ENCODE measurements around the gene C19orf38.
"Not testable (repeated sequence)": the region's sequence is repeated elsewhere in the genome, so short reads cannot be mapped to it uniquely, and the experiment has no call there.

The C19orf38 gene

DNA sequence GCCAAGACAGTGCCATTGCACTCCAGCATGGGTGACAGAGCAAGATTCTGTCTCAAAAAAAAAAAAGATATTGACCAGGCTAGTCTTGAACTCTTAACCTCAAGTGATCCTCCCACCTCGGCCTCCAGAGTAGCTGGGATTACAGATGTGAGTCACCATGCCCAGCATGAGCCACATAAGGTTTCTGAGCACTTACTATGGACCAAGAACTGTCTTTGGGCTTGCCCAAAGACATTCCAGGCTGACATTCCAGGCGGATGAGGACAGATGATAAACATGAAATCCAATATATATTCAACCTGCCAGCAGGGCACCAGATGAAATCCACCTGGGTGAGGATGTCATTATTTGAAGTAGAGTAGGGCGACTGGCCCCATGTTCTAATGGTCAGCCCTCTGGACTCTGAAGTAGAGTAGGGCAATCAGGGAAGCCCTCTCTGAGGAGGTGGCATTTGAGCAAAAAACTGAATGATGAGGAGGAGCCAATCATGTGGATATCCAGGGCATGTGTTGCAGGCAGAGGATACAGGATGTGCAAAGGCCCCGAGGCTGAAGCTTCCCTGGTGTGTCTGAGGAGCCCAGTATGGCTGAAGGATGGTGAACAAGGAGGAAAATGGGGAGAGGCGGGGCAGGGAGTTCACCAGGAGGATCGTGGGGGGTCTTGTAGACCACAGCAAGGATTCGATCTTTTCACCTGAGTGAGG, 4.0 kb downstream of the C19orf38 start:
- DNase-seq (ENCODE audit: low spot score), result no peak

DNA sequence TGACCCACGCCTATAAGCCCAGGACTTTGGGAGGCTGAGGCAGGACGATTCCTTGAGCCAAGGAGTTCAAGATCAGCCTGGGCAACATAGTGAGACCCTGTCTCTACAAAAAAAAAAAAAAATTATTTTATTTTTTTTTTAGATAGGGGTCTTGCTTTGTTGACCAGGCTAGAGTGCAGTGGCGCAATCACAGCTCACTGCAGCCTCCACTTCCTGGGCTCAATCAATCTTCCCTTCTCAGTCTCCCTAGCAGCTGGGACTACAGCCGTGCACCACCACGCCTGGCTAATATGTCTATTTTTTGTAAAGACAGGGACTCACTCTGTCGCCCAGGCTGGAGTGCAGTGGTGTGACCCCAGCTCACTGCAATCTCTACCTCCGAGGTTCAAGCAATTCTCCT, 4.7 kb downstream of the C19orf38 start:
- DNase-seq (ENCODE audit: low spot score), result no peak

DNA sequence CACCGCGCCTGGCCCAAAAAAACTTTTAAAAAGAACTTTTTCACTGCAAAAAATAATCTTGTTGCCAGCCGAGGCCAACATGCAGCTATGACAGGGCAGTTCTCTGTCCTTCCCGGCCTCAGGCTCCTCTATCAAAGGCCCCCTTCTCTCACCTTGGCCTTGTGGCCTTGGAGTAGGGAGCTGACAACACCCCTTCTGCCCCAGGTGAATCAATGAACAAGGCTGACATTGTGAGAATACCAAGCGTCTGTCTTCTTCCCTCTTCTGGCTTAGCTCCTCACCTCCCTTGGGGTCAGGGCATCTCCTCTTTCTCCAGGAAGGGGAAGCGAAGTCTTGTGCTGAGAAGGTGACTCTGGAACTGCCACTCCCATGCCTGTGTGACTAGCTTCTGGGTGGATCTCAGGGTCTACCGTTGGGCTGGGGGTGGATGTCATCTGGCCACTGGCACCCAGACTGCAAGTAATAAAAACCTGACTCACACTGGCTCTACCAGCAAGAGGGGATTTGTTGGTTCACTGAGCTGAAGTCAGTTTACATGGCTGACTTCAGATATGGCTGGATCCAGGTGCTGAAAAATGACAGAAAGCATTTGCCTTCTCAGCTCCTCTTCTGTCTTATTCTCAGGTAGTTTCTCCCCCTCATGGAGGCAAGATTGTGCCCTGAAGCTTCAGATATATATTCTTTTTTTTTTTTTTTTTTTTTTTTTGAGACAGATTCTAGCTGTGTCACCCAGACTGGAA, 6.3 kb downstream of the C19orf38 start:
- no peak for DNase-seq (ENCODE audit: low spot score)

DNA sequence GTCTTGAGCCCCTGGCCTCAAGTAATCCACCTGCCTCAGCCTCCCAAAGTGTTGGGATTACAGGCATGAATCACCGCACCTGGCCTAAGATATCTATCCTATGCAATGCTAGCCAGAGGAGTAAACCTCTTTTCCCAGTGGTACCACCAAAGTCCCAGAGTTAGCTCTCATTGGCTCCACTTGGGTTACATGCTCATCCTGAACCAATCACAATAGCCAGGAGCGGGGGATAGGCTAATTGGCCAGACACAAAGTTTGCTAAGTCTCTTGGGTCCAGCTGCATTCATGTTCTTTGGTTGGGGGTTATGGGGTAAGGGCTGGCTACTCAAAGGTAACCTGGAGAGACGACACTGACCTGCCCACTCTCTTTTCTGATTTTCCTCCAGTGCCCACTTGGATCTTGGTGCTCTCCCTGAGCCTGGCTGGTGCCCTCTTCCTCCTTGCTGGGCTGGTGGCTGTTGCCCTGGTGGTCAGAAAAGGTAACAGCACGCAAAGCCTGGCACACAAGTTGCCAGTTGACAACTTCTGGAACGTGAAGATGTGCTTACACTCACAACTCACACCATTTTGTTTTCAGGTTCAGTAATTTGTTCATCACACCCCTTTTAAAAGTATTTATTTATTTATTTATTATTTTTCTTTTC, 7.8 kb downstream of the C19orf38 start:
- DNase-seq (ENCODE audit: low spot score), result peak; percentile 35

DNA sequence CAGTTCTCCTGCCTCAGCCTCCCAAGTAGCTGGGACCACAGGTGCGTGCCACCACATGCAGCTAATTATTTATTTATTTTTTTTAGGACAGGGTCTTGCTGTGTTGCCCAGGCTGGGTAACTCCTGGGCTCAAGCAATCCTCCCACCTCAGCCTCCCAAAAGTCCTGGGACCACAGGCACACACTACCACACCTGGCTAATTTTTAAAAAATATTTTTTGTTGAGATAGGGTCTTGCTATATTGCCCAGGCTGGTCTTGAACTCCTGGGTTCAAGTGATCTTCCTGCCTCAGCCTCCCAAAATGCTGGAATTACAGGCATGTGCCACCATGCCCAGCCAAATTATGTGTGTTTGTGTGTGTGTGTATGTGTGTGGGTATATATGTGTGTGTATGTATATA, 8.7 kb downstream of the C19orf38 start:
- DNase-seq (ENCODE audit: low spot score), result not testable (repeated sequence)

DNA sequence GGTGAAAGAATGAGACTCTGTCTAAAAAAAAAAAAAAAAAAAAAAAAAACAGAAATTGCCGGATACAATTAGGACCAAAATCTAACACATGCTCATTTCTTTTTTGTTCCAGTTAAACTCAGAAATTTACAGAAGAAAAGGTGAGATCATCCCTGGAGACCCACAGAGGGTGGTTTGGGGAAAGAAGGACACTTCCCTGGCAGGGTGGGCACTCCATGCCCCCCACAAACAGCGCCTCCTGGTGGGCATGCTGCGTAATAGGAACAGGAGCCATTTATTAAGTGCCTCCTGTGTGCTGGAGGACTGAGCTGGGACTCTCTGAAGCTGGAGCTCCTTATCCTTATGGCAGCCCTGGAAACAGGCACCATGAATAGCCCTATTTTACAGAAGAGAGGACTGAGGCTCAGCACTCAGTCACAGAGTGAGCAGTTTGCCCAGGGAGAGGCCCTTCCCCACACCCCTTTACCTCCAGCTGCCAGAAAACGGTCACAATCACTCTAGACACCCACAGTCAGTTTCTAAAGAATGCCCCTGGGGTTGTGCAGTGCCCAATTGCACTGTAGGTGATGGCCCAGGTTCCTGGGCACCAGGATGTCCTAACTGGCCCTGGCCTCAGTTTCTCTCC, 10.1 kb downstream of the C19orf38 start:
- DNase-seq (ENCODE audit: low spot score), result peak; percentile 20

DNA sequence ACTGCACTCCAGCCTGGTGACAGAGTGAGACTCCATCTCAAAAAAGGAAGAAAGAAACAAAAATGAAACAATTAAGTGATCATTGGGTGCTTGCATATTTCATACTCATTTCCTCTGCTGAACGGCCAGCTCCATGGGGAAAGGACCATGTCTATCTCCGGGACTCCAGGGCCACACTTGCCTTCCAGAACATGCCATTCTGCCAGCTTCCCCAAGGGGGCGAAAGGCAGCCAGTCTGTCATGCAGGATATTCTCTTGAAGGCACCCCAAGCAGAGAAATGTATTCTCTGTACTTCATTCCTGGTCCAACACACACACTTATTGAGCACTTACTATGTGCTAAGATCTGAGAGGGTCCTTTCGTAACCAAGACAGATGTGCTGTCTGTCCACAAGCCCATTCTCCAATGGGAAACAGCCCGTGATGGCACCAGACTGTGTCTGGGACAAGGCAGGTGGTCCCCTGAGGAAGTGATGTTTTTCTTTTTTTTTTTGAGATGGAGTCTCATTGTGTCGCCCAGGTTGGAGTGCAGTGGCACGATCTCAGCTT, 13.0 kb downstream of the C19orf38 start:
- DNase-seq (ENCODE audit: low spot score), result peak; percentile 43

DNA sequence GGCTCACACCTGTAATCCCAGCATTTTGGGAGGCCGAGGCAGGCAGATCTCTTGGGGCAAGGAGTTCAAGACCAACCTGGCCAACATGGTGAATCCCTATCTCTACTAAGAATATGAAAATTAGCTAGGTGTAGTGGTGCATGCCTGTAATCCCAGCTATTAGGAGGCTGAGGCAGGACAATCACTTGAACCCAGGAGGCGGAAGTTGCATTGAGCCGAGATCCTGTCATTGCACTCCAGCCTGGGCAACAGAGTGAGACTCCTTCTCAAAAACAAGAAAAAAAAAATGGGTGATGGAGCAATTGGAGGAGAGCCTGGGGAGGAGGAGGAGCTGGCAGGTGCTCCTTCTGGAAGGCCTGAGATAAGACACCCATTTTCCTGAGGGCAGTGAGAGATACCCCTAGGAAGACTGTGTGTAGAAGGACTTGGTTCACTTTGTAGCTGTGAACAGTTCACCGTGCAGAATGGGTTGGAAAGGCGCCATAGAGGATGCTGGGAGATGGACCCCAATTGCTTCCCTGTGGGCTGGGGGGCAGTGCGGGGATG, 14.4 kb downstream of the C19orf38 start:
- no peak for DNase-seq (ENCODE audit: low spot score)

DNA sequence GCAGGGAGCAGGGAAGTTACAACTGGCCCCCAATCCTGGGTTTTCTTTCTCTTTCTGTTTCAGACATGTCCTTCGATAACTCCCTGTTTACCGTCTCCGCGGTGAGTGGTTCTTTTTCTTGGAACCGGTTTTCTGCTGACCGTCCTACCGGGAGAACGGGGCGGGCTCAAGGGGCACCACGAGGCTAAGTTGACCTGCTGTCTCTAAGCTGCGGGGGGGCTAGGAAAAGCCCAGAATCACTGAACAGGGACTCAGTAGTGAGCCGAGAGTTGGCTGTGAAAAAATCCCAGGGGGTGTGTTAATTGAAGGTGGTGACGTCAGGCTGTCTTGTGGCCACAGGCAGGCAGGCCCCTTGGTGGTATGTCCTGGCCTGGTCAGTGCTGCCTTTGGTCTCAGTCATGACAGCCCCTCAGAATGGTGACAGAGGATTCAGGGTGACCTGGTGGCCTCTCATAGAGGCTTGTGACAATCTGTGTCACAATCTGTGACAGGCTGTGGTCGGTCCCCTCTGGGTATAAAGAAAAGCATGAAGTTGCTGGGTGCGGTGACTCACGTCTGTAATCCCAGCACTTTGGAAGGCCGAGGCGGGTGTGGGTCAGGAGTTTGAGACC, 15.0 kb downstream of the C19orf38 start:
- DNase-seq (ENCODE audit: low spot score), result no peak

DNA sequence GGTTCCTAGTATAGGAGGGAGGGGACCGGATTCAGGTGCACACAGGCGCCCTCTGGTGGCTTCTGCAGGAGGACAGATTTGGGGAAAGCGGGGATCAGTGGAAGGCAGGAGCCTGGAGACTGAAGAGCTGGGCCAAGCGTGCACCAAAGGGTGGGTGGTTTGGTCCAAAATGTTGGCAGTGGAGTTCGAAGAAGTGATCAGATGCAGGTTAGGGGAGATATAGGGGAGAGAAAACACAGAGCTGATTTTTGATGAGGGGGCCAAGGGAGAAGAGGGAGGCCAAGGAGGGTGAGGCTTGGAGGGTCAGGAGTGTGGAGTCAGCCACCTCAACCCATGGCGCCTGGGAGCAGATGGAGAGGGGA, 16.3 kb downstream of the C19orf38 start:
- peak; percentile 82 for DNase-seq (ENCODE audit: low spot score)

DNA sequence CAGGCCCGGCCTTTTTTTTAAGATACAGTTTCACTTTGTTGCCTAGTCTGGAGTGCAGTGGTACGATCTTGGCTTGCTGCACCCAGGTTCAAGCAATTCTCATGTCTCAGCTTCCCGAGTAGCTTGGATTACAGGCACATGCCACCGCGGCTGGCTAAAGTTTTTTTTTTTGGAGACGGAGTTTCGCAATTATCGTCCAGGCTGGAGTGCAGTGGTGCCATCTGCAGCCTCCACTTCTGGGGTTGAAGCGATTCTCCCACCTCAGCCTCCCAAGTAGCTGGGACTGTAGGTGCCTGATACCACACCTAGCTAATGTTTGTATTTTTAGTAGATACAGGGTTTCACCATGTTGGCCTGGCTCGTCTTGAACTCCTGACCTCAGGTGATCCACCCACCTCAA, 18.3 kb downstream of the C19orf38 start:
- no peak for DNase-seq (ENCODE audit: low spot score)

DNA sequence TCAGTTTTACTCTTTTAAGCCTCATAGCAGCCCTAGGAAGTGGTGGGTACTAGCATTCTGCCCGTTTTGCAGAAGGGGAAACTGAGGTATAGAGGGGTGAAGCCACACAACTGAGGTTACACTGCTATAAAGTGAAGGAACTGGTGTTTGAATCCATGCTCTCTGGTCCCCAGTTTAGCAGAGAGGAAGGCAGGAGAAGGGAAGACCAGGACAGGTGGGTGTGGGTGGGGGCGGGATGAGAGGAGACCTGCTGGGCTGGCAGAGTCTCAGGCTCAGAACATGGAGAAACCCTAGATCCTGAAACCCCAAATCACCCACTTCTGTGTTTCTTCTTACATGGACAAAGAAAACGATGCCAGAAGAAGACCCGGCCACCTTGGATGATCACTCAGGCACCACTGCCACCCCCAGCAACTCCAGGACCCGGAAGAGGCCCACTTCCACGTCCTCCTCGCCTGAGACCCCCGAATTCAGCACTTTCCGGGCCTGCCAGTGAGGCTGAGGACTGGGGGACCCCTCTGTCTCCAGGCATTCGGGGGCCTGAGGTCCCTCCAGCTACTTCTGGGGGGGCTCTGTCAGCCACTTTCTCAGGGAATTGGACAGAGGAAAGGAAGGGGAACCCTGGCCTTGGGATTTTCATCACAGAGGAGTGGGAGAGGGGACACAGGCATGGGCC, 20.8 kb downstream of the C19orf38 start:
- no peak for DNase-seq (ENCODE audit: low spot score)

DNA sequence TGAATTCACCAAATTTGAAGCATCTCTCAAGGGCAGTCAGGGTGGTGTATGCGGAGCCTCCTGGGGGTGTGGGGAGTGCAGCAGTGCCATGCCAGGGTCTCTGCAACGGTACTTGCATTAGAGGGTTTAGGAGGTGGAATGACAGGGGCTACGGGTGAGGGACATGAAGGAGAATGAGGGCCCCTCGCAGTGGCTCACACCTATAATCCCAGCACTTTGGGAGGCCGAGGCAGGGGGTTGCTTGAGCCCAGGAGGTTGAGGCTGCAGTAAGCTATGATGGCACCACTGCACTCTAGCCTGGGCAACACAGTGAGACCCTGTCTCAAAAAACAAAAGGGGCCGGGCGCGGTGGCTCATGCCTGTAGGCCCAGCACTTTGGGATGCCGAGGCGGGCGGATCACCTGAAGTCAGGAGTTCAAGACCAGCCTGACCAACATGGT, 21.7 kb downstream of the C19orf38 start:
- DNase-seq (ENCODE audit: low spot score), result not testable (repeated sequence)

DNA sequence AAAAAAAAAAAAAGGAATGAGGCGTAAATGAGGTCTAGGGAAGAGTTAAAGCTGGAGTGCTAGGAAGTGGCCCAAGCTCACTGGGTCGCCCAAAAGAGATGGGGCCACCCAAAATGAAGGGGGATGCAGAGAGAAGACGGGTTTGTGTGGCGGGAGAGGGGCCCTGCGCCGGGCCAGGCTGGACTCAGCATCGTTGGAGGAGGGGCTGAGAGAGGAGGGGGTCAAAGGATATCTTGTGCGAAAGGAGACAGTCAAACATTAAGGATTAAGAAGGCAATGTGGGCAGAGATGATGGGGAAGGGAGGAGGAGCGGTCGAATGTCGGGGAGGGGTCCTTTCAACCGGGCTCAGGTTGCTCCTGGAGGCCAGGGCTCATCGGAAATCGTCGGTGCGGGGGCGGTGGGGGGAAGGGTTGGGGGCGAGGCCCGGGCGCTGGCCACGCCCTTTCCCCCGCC, 22.3 kb downstream of the C19orf38 start:
- DNase-seq (ENCODE audit: low spot score), result no peak

DNA sequence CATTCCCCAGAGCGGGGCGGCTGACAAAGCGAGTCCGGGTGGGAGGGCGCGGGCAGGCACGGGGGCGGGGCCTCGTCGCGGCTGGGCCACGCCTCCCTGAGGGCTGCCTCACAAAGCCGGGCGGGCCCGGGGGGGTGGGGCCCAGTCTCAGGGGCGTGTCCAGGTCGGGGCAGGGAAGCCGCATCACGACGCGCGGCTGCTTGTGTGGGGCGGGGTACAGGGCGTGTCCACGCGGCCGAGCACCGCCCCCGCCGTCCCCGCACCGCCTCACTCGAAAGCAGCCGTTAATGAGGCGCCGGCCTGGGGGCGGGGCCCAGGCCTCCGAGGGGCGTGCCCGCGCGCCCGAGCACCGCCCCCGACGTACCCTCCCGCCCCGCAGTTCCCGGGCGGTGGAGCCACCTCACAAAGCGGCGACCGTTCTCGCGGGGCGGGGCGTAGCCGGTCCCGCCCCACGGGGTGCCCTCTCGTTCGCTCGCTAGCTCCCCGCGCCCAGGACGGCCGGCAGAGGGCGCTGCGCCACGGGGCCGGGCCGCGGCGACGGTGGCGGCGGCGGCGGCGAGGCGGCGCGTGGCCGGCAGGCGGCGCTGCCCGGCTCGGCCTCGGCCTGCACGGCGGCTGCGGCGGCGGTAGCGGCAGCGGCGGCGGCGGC, 22.9 kb downstream of the C19orf38 start, which contains the start of gene CARM1:
TSS of gene CARM1 (plus strand) at position 599 of the 649 bp plus-strand sequence. CDS start 150 bp downstream, outside the sequence.
- peak; percentile 98 for DNase-seq (ENCODE audit: low spot score)

DNA sequence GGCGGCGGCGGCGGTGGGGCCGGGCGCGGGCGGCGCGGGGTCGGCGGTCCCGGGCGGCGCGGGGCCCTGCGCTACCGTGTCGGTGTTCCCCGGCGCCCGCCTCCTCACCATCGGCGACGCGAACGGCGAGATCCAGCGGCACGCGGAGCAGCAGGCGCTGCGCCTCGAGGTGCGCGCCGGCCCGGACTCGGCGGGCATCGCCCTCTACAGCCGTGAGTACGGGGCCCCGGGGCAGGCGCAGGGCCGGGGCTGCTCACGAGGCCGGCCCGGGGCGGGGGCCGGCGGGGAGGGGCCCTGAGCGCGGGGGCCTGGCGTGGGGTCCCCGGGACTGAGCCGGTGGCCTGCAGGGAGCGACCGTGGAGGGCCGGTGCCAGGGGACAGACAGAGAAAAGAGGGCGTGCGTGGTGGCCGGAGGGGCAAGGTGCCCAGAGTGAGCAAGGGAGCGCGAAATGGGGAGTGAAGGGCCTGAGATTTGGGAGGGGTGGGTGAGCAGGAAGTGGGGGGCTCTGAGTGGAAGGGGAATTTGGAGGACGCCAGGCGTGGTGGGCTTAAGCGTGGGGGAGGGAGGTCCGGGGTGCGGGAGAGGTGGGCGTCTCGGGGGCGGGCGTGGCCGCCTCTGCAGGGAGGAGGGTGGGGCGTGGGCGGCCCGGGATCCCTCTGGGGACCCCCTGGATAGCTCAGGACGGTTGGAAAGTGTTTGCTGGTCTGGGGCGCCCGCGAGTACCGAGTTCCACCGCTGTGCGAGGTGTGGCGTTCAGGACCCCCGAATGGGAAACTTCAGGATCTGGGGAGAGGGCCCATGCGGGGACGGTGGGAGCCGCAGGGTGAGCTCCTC, 23.7 kb downstream of the C19orf38 start:
- peak; percentile 24 for DNase-seq (ENCODE audit: low spot score)

DNA sequence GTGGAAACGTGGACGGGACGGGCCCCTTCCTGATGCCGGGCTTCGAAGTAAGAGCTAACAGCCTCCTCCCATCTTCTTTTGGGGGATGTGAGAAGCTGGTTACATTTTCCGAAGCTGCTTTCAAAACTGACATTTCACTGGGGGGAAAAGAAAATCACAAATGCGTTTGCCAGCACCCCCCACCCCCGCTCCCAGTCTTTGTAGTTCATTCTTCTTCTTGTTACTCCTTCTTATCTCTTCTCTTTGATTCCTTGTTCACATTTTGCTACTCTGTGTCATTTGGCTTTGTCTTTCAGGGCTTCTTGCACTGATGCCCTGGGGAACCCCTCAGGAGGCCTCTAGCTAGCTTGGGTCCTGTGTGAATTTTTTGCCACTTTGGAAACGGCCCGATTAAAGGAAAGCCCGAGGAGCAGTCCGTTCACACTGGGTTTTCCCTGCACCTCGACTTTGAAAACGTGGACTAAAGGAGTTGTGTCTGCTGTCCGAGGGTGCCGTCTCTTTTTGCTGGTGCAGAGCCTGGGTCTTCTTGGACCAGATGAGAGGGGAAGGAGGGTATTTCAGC, 24.4 kb downstream of the C19orf38 start:
- no peak for DNase-seq (ENCODE audit: low spot score)

DNA sequence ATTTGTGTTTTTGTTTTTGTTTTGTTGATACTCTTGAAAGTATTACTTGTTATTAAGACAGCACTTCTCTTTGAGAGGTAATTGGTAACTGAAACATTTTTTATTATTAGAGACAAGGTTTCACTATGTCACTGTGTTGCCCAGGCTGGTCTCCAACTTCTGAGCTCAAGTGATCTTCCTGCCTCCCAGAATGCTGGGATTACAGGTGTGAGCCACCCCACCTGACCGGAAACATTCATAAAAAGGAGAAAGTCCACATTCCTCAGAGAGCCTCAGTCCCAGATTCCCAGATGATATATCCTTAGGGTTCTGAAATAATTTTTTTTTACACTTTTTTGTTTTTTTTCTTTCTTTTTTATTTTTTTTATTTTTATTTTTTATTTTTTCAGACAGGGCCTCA, 25.8 kb downstream of the C19orf38 start:
- DNase-seq (ENCODE audit: low spot score), result no peak
